ENCODE results near the gene TEAD4. TPM values are rescaled to one million over a fixed set of nuclear protein-coding genes. Genes with fewer than 3 reads are reported as not detected.

Gene TEAD4
- total RNA-seq, 1 donor from 2014 or later: 8.8 TPM

DNA sequence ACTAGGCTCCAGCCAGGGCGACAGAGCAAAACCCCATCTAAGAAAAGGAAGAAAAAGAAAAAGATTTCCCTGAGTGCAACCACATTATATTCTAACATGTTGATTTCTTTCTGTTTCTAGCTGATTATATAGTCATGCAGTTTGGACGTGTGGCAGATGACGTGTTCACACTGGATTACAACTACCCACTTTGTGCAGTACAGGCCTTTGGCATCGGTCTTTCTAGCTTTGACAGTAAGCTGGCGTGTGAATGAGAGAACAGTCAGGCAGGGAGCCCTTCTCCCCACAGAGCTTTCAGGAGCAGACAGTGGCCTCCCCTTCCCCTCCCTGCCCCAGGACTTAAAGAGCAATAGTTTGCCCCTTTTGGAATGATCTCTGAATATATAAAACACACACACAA lies 20.0 kb upstream of the TEAD4 start:
- peaks cover 2% of the 10 kb centered on the region for H3F3A ChIP-seq (ENCODE audit: low read depth)
- H3K9me3 ChIP-seq (ENCODE audit: low read depth): no peaks in the 10 kb centered on the region
- peaks cover 4% of the 10 kb centered on the region for H3K27me3 Mint-ChIP-seq (ENCODE audit: insufficient read depth, low read depth)
- no peak for TF ChIP-seq EZH2phosphoT487 (IDR thresholded peaks at IDR 0.05)
- TF ChIP-seq, protein P1, sequence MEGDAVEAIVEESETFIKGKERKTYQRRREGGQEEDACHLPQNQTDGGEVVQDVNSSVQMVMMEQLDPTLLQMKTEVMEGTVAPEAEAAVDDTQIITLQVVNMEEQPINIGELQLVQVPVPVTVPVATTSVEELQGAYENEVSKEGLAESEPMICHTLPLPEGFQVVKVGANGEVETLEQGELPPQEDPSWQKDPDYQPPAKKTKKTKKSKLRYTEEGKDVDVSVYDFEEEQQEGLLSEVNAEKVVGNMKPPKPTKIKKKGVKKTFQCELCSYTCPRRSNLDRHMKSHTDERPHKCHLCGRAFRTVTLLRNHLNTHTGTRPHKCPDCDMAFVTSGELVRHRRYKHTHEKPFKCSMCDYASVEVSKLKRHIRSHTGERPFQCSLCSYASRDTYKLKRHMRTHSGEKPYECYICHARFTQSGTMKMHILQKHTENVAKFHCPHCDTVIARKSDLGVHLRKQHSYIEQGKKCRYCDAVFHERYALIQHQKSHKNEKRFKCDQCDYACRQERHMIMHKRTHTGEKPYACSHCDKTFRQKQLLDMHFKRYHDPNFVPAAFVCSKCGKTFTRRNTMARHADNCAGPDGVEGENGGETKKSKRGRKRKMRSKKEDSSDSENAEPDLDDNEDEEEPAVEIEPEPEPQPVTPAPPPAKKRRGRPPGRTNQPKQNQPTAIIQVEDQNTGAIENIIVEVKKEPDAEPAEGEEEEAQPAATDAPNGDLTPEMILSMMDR (IDR thresholded peaks at IDR 0.05): no peak
- TF ChIP-seq EZH2 (IDR thresholded peaks at IDR 0.05): no peak
- no peaks in the 10 kb centered on the region for H4K20me1 ChIP-seq (ENCODE audit: low read depth)
- H3K4me1 ChIP-seq: no peaks in the 10 kb centered on the region
- H3K4me3 ChIP-seq: no peak overlapping the region
- peaks cover 13% of the 10 kb centered on the region for H3K36me3 Mint-ChIP-seq
- H3K79me2 ChIP-seq (ENCODE audit: low read depth): no peaks in the 10 kb centered on the region
- H3K27me3 ChIP-seq: no peaks in the 10 kb centered on the region
- no peaks in the 10 kb centered on the region for H3K36me3 ChIP-seq
- H3K27ac Mint-ChIP-seq: no peak overlapping the region
- H3K4me2 ChIP-seq: no peak overlapping the region
- no peaks in the 10 kb centered on the region for H3K4me1 Mint-ChIP-seq
- no peak overlapping the region for H3K27ac ChIP-seq
- H3K9me3 Mint-ChIP-seq: no peaks in the 10 kb centered on the region
- H3K9ac ChIP-seq: no peak overlapping the region
- no peak overlapping the region for H3K4me3 Mint-ChIP-seq
- no peak overlapping the region for H2AFZ ChIP-seq (replicated peaks)
- no peak for DNase-seq (ENCODE audit: low spot score)

DNA sequence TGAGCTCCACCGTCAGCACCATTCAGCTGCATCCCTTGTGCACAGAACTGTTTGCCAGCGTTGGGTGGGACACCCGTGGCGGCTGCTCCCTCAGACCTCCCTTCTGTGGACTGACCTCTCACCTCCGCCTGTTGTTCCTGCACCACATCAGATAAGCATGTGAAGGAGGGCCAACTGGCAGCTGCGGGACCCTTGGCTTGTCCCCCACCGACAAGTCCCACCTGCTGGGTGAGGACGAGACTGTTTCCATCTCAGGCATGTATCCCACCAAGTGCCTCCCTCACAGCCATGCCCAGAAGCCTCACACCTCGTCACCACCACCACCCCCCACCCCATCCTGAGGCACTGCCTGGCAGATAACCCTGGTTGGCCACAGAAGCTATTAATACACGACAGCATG lies 18.6 kb upstream of the TEAD4 start:
- Histone ChIP-seq H4K20me1 (ENCODE audit: low read depth) (no peaks in the 10 kb centered on the region), H2AFZ (replicated peaks) (no peak overlapping the region), H3F3A (ENCODE audit: low read depth) (peaks cover 6% of the 10 kb centered on the region), H3K79me2 (ENCODE audit: low read depth) (no peaks in the 10 kb centered on the region), H3K36me3 (no peaks in the 10 kb centered on the region), H3K4me3 (no peak overlapping the region), H3K27ac (no peak overlapping the region), H3K4me2 (no peak overlapping the region), H3K4me1 (no peaks in the 10 kb centered on the region), H3K27me3 (no peaks in the 10 kb centered on the region), H3K9me3 (ENCODE audit: low read depth) (no peaks in the 10 kb centered on the region), H3K9ac (no peak overlapping the region)
- H3K4me3 Mint-ChIP-seq: no peak overlapping the region
- no peak for DNase-seq (ENCODE audit: low spot score)
- H3K4me1 Mint-ChIP-seq: no peaks in the 10 kb centered on the region
- H3K36me3 Mint-ChIP-seq: peaks cover 13% of the 10 kb centered on the region
- TF ChIP-seq, protein P1 (IDR thresholded peaks at IDR 0.05): no peak
- TF ChIP-seq EZH2phosphoT487 (IDR thresholded peaks at IDR 0.05) (no peak), EZH2 (IDR thresholded peaks at IDR 0.05) (no peak)
- peaks cover 4% of the 10 kb centered on the region for H3K27me3 Mint-ChIP-seq (ENCODE audit: insufficient read depth, low read depth)
- H3K27ac Mint-ChIP-seq: no peak overlapping the region
- H3K9me3 Mint-ChIP-seq: no peaks in the 10 kb centered on the region

DNA sequence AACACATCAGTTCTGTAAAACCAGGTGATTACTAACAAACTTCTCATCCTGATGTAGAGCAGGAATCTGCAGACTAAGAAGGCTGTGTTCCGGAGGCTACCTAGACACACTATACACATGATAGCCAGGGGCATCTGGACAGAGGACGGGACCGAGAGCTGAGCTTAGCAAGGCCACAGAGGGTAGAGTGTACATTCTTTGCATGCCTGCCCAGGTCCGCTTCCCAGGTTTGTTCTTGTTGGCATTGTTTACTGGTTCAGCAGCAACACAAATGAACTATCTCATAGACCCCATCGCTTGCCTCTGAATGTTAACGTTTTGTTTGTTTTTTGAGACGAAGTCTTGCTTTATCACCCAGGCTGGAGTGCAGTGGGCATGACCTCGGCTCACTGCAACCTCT lies 17.7 kb upstream of the TEAD4 start:
- H3K9me3 ChIP-seq (ENCODE audit: low read depth): no peaks in the 10 kb centered on the region
- peaks cover 6% of the 10 kb centered on the region for H3F3A ChIP-seq (ENCODE audit: low read depth)
- H3K79me2 ChIP-seq (ENCODE audit: low read depth): no peaks in the 10 kb centered on the region
- no peak overlapping the region for H3K27ac Mint-ChIP-seq
- H3K27me3 Mint-ChIP-seq (ENCODE audit: insufficient read depth, low read depth): peaks cover 4% of the 10 kb centered on the region
- DNase-seq (ENCODE audit: low spot score): no peak
- H3K9me3 Mint-ChIP-seq: no peaks in the 10 kb centered on the region
- no peaks in the 10 kb centered on the region for H3K36me3 ChIP-seq
- no peaks in the 10 kb centered on the region for H4K20me1 ChIP-seq (ENCODE audit: low read depth)
- H3K27ac ChIP-seq: no peak overlapping the region
- H3K27me3 ChIP-seq: no peaks in the 10 kb centered on the region
- H3K4me3 ChIP-seq: no peak overlapping the region
- H3K9ac ChIP-seq: no peak overlapping the region
- no peak overlapping the region for H2AFZ ChIP-seq (replicated peaks)
- no peak overlapping the region for H3K4me2 ChIP-seq
- H3K36me3 Mint-ChIP-seq: peaks cover 13% of the 10 kb centered on the region
- no peak for TF ChIP-seq EZH2phosphoT487 (IDR thresholded peaks at IDR 0.05)
- no peak for TF ChIP-seq EZH2 (IDR thresholded peaks at IDR 0.05)
- TF ChIP-seq, protein P1 (IDR thresholded peaks at IDR 0.05): no peak
- H3K4me1 ChIP-seq: no peaks in the 10 kb centered on the region
- H3K4me1 Mint-ChIP-seq: no peaks in the 10 kb centered on the region
- no peak overlapping the region for H3K4me3 Mint-ChIP-seq

Measured in neural progenitor cell (in vitro differentiated cells).